Suprapubic skin (tissue), 4 donors: ENCODE results near the gene SORCS3. TPM values are rescaled to one million over a fixed set of nuclear protein-coding genes. Genes with fewer than 3 reads are reported as not detected.

Experiments
- DNase-seq, 2 donors: peaks; one replicate each; pipeline ENCODE4 v3.0.0-alpha.2; 2019; ENCODE audit warnings: low spot score in 2 of 2
- H3K27ac ChIP-seq: fragments of 200-600 bp; sonication (generic); one replicate; pipeline ENCODE4 v1.5.1; 2019
- H3K27me3 ChIP-seq: fragments of 200-600 bp; sonication (generic); one replicate; pipeline ENCODE4 v1.5.1; 2019
- H3K36me3 ChIP-seq: fragments of 200-600 bp; sonication (generic); one replicate; pipeline ENCODE4 v1.5.1; 2019
- H3K4me1 ChIP-seq: fragments of 200-600 bp; sonication (generic); one replicate; pipeline ENCODE4 v1.5.1; 2019
- H3K4me3 ChIP-seq: fragments of 200-600 bp; sonication (generic); one replicate; pipeline ENCODE4 v1.5.1; 2019; ENCODE audit warnings: mild to moderate bottlenecking
- H3K9me3 ChIP-seq: fragments of 200-600 bp; sonication (generic); one replicate; pipeline ENCODE4 v1.5.1; 2019
- CTCF ChIP-seq, 2 donors: fragments of 200-600 bp in 1 of 2; fragments of 450-650 bp in 1 of 2; sonication (generic) in 1 of 2; IDR thresholded peaks; one replicate each; pipeline ENCODE4 v1.5.1; 2016 to 2019; ENCODE audit warnings: antibody characterized with exemption in 2 of 2, mild to moderate bottlenecking in 1 of 2, moderate library complexity in 1 of 2
- EP300 ChIP-seq: sonication (generic); formaldehyde crosslinking; IDR thresholded peaks from one replicate; pipeline ENCODE4 v1.6.1; 2017; ENCODE audit warnings: antibody characterized with exemption
- POLR2A ChIP-seq, 2 donors: fragments of 450-650 bp; IDR thresholded peaks; one replicate each; pipeline ENCODE4 v1.6.1; 2017; ENCODE audit warnings: antibody characterized with exemption in 2 of 2, mild to moderate bottlenecking in 2 of 2, moderate library complexity in 2 of 2
- POLR2AphosphoS5 ChIP-seq, 3 donors: sonication (generic); formaldehyde crosslinking; IDR thresholded peaks; one replicate each; pipeline ENCODE4 v1.6.1; 2017; ENCODE audit warnings: antibody characterized with exemption in 3 of 3
- WGBS: methylation state at CpG from one replicate; pipeline ENCODE4 v1.1.5; 2018; 5-methylcytosine and 5-hydroxymethylcytosine counted together
- total RNA-seq, 4 donors: library from RNA; depleted of rRNA; stranded (reverse); fragments of >200 nt; gene quantifications; one replicate each; pipeline ENCODE4 v1.1.0, GENCODE V29; 2016

The SORCS3 gene
- total RNA-seq, 4 donors from 2014 or later = 0.16 to 0.19 (median 0.18) TPM

GRCh38 chr10:104648421-104648820, 7.3 kb downstream of the SORCS3 start:
- TF ChIP-seq POLR2AphosphoS5 (IDR thresholded peaks at IDR 0.05) (no peak), CTCF (IDR thresholded peaks at IDR 0.05) (no peak), EP300 (no peak), POLR2A (IDR thresholded peaks at IDR 0.05) (no peak)
- Histone ChIP-seq H3K27me3 (peaks cover 28% of the 10 kb centered on the region), H3K36me3 (no peaks in the 10 kb centered on the region), H3K27ac (no peak overlapping the region), H3K4me1 (no peaks in the 10 kb centered on the region), H3K9me3 (no peaks in the 10 kb centered on the region), H3K4me3 (no peak overlapping the region)
- 62% methylated on average over 3 of the region's 3 CpGs for WGBS
- DNase-seq = no peak

GRCh38 chr10:104650072-104650471, 9.0 kb downstream of the SORCS3 start:
- no peak for DNase-seq
- TF ChIP-seq POLR2AphosphoS5 (IDR thresholded peaks at IDR 0.05) (no peak), POLR2A (IDR thresholded peaks at IDR 0.05) (no peak), CTCF (IDR thresholded peaks at IDR 0.05) (no peak), EP300 (no peak)
- 51% methylated on average over 1 of the region's 1 CpG for WGBS

GRCh38 chr10:104650635-104651331, 9.7 kb downstream of the SORCS3 start:
- no peak overlapping the region for H3K4me3 ChIP-seq
- no peak for TF ChIP-seq POLR2AphosphoS5 (IDR thresholded peaks at IDR 0.05)
- no peak for TF ChIP-seq CTCF (IDR thresholded peaks at IDR 0.05)
- TF ChIP-seq POLR2A (IDR thresholded peaks at IDR 0.05) = no peak
- no peak for TF ChIP-seq EP300
- no peaks in the 10 kb centered on the region for H3K9me3 ChIP-seq
- WGBS = 74% methylated on average over 3 of the region's 3 CpGs
- H3K27me3 ChIP-seq = peaks cover 7% of the 10 kb centered on the region
- no peak overlapping the region for H3K27ac ChIP-seq
- H3K36me3 ChIP-seq = no peaks in the 10 kb centered on the region
- no peak for DNase-seq
- H3K4me1 ChIP-seq = no peaks in the 10 kb centered on the region

More at GRCh38 chr10:104650072-104650471, 9.0 kb downstream of the SORCS3 start:
- Histone ChIP-seq H3K36me3 (no peaks in the 10 kb centered on the region), H3K4me1 (no peaks in the 10 kb centered on the region), H3K27me3 (peaks cover 11% of the 10 kb centered on the region), H3K9me3 (no peaks in the 10 kb centered on the region), H3K27ac (no peak overlapping the region), H3K4me3 (no peak overlapping the region)

DNA sequence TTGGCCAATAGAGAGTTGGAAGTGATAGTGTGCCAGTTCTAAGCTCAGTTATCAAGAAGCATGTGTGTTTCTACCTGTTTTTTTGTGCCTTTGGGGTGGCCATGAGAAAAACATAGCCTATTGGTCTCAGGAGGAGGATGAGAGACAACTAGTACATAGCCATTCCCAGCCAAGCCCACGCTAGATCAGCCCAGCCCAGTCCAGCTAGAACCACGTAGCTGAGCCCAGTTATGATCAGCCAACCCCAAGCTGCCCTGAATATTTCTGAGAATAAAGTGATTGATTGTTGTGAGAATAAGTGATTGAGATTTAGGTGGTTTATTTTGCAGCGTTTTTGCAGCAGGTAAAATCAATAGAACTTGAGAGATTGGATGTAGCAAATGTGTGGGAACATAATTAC, 15.9 kb downstream of the SORCS3 start:
- no peaks in the 10 kb centered on the region for H3K4me1 ChIP-seq
- no peaks in the 10 kb centered on the region for H3K27me3 ChIP-seq
- no peak overlapping the region for H3K27ac ChIP-seq
- no peak for DNase-seq
- WGBS = 76% methylated on average over 3 of the region's 3 CpGs
- TF ChIP-seq CTCF (IDR thresholded peaks at IDR 0.05) = no peak
- TF ChIP-seq POLR2AphosphoS5 (IDR thresholded peaks at IDR 0.05) = no peak
- TF ChIP-seq EP300 = no peak
- no peak for TF ChIP-seq POLR2A (IDR thresholded peaks at IDR 0.05)
- no peak overlapping the region for H3K4me3 ChIP-seq
- no peaks in the 10 kb centered on the region for H3K9me3 ChIP-seq
- no peaks in the 10 kb centered on the region for H3K36me3 ChIP-seq

GRCh38 chr10:104657457-104657856, 16.4 kb downstream of the SORCS3 start:
- Histone ChIP-seq H3K27me3 (no peaks in the 10 kb centered on the region), H3K9me3 (no peaks in the 10 kb centered on the region), H3K4me1 (no peaks in the 10 kb centered on the region), H3K27ac (no peak overlapping the region), H3K4me3 (no peak overlapping the region), H3K36me3 (no peaks in the 10 kb centered on the region)
- DNase-seq = no peak
- TF ChIP-seq POLR2AphosphoS5 (IDR thresholded peaks at IDR 0.05) (no peak), EP300 (no peak), POLR2A (IDR thresholded peaks at IDR 0.05) (no peak), CTCF (IDR thresholded peaks at IDR 0.05) (no peak)
- WGBS = 49% methylated on average over 3 of the region's 3 CpGs
